ENCODE results near the gene TGM5. TPM values are rescaled to one million over a fixed set of nuclear protein-coding genes. Genes with fewer than 3 reads are reported as not detected.

Gene TGM5
- total RNA-seq, 2 experiments from 2014 or later = 0.11 to 0.22 TPM

DNA sequence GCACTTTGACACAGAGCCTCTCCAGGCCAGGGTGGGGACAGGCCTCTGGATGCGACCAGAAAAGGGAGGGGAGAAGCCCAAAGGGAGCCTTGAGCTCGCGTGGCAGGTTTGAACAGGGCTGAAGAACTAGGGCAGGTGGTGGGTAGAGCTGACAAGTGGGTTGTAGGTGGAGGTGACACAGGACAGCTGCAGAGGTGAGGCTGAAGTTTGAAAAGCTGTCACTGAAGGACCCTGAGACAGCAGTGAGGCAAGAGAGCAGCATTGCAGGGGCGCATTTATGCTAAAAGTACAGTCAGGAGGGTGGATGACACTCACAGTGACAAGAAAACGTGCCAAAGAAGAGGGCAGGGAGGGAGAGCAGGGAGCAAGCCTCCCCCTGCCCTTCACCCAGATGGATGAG lies 24.1 kb downstream of the TGM5 start:
- Mint-ChIP-seq H3K27me3 (peaks cover 2% of the 10 kb centered on the region), H3K27ac (no peak overlapping the region), H3K4me3 (no peak overlapping the region), H3K4me1 (ENCODE audit: low read depth) (peaks cover 12% of the 10 kb centered on the region), H3K36me3 (ENCODE audit: low read depth) (no peaks in the 10 kb centered on the region), H3K9me3 (no peaks in the 10 kb centered on the region)
- POLR2A ChIA-PET = interaction anchor here (1.2 kb wide), 1 partner anchor 9 kb away, joined by 3 read pairs; no protein-coding TSS in a partner anchor
- intact Hi-C loops (cut with micrococcal nuclease) = no loop called here
- ATAC-seq (no peak), DNase-seq (no peak)
- TF ChIP-seq, protein P1, sequence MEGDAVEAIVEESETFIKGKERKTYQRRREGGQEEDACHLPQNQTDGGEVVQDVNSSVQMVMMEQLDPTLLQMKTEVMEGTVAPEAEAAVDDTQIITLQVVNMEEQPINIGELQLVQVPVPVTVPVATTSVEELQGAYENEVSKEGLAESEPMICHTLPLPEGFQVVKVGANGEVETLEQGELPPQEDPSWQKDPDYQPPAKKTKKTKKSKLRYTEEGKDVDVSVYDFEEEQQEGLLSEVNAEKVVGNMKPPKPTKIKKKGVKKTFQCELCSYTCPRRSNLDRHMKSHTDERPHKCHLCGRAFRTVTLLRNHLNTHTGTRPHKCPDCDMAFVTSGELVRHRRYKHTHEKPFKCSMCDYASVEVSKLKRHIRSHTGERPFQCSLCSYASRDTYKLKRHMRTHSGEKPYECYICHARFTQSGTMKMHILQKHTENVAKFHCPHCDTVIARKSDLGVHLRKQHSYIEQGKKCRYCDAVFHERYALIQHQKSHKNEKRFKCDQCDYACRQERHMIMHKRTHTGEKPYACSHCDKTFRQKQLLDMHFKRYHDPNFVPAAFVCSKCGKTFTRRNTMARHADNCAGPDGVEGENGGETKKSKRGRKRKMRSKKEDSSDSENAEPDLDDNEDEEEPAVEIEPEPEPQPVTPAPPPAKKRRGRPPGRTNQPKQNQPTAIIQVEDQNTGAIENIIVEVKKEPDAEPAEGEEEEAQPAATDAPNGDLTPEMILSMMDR (IDR thresholded peaks at IDR 0.05) = no peak
- CTCF ChIA-PET = interaction anchor here (0.8 to 3.2 kb wide), 3 partner anchors 8 to 43 kb away, joined by 3 to 18 read pairs (median 4); no protein-coding TSS in a partner anchor

DNA sequence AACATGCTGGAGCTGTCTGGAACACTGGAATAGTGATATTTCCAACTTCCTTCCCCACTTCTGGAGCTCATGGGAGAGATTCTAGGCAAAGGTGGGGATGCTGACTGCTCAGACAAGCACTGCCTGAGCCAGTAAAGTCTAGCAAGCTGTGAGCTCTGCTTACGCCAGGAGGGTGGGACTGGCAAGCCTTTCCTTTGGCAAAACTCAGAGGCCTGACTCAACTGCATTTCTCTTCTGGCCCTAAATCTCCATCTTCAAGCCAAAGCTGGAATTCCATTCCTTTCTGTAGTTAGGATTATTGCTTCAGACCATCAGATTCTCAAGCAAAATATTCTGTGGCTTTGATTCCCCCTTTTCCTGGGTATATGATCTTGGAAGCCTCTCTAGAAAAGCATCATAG lies 25.6 kb downstream of the TGM5 start:
- TF ChIP-seq, protein P1 (IDR thresholded peaks at IDR 0.05) = no peak
- CTCF ChIA-PET = interaction anchor here (0.8 to 3.2 kb wide), 3 partner anchors 10 to 45 kb away, joined by 4 to 18 read pairs (median 4); no protein-coding TSS in a partner anchor
- intact Hi-C loops (cut with micrococcal nuclease) = no loop called here
- H3K9me3 Mint-ChIP-seq = no peaks in the 10 kb centered on the region
- ATAC-seq (no peak), DNase-seq (no peak)
- peaks cover 2% of the 10 kb centered on the region for H3K27me3 Mint-ChIP-seq
- H3K27ac Mint-ChIP-seq = no peak overlapping the region
- H3K36me3 Mint-ChIP-seq (ENCODE audit: low read depth) = no peaks in the 10 kb centered on the region
- H3K4me3 Mint-ChIP-seq = no peak overlapping the region
- H3K4me1 Mint-ChIP-seq (ENCODE audit: low read depth) = peaks cover 12% of the 10 kb centered on the region
- POLR2A ChIA-PET = interaction anchor here (0.9 to 1.6 kb wide), 2 partner anchors 9 to 10 kb away, joined by 5 to 6 read pairs; no protein-coding TSS in a partner anchor

DNA sequence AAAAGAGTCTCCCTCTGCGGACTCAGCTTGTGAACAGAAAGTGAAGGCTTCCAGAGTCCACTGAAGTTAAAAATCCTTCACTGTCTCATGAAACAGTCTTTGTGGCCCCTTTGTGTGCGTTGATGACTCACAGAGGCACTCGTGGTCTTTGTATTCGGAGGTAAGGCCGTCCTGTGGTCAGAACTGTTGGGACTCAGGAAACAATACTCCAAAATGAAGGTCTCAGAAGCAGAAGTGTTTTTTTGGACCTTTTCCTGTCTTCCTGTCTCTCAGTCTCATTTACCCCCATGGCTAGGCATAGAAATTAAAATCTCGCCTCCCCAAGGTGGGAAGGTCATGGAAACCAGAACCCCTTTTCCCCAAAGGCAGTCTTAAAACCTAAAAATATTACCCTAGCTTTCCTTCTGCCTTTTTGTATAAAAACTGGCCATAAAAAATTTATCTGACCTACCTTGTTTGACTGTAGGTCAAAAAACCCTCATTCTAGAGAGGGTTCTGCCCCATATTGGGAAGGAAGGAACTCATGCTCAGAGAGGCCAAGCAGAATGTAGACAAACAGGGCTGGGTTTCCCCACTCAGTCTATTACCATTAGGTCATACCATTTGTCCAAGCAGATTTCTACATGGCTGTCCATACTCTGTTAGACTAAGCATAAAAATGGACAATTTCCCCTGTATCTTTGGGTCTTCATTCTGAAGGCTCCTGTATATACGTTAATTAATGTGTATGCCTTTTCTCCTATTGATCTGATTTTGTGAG lies 26.8 kb downstream of the TGM5 start:
- Mint-ChIP-seq H3K4me1 (ENCODE audit: low read depth) (peaks cover 12% of the 10 kb centered on the region), H3K9me3 (no peaks in the 10 kb centered on the region), H3K4me3 (no peak overlapping the region), H3K27me3 (peaks cover 2% of the 10 kb centered on the region), H3K27ac (no peak overlapping the region), H3K36me3 (ENCODE audit: low read depth) (no peaks in the 10 kb centered on the region)
- DNase-seq (peak; percentile 56), ATAC-seq (peak; percentile 77)
- intact Hi-C loops (cut with micrococcal nuclease) = no loop called here
- ChIA-PET POLR2A (interaction anchor here (1.6 kb wide), 1 partner anchor 11 kb away, joined by 5 read pairs; no protein-coding TSS in a partner anchor), CTCF (interaction anchor here (1.0 kb wide), 1 partner anchor 14 kb away, joined by 4 read pairs; no protein-coding TSS in a partner anchor)
- TF ChIP-seq, protein P1 (IDR thresholded peaks at IDR 0.05) = no peak

- Mint-ChIP-seq H3K27me3 (no peaks in the 10 kb centered on the region), H3K36me3 (ENCODE audit: low read depth) (no peaks in the 10 kb centered on the region), H3K4me1 (ENCODE audit: low read depth) (peaks cover 12% of the 10 kb centered on the region), H3K4me3 (no peak overlapping the region), H3K9me3 (no peaks in the 10 kb centered on the region), H3K27ac (no peak overlapping the region)
- no peak for ATAC-seq
- TF ChIP-seq, protein P1 (IDR thresholded peaks at IDR 0.05) = no peak
- ChIA-PET CTCF (interaction anchor here (0.7 kb wide), 1 partner anchor 14 kb away, joined by 3 read pairs; no protein-coding TSS in a partner anchor), POLR2A (no interaction called here)
- intact Hi-C loops (cut with micrococcal nuclease) = no loop called here
- DNase-seq = no peak
Measured at GRCh38 chr15:43238671-43239131, 28.0 kb downstream of the TGM5 start.
